Smooth muscle cell of the coronary artery (primary cell): Measurements from ENCODE around the gene PLSCR3. TPM values are rescaled to one million over a fixed set of nuclear protein-coding genes. Genes with fewer than 3 reads are reported as not detected.

ENCODE experiments used
- total RNA-seq: library from RNA; depleted of rRNA; stranded (reverse); fragments of >200 nt; gene quantifications from 2 replicates; pipeline ENCODE4 v1.2.3, GENCODE V29; 2014; ENCODE audit warnings: low replicate concordance

PLSCR3 gene
- total RNA-seq = 8.5 and 23.2 TPM in 2 replicates

DNA sequence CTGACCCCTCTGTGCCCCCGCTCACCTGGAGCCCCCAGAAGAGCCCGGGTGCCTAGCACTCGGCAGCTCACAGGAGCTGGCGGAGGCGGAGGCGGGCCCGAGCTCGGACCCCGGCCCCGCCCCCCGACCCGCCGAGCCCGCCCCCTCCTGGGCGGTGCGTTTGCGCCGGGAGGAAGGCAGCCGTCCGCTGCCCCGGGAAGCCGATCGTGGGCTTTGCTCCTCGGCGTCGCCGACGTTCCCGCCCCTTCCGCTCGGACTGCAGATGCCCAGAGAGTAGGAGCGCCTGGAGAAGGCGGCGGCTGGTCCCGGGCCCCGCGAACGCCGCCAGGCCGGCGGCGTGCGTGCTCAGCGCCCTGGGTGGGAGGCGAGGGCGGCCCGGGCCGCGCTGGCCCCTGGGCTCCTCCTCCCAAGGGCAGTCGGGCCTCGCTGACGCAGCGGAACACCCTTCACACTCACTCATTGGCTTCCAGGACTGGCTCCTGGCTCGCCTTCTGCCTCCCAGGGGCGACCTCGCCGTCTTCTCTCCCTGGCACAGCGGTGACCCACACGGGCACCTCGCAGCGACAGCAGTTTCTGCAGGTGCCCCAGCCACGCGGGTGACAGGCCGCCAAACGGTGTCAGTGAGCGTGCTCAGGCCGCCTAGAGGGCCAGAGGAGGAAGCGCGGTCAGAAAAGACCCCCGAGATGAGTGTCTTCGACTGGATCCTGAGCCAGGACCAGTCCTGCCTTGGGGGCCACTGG lies at the start of gene PLSCR3:
PLSCR3 (minus strand) TSS at position 74 of the 740 bp plus-strand sequence. CDS start 415 bp downstream, outside the sequence.

DNA sequence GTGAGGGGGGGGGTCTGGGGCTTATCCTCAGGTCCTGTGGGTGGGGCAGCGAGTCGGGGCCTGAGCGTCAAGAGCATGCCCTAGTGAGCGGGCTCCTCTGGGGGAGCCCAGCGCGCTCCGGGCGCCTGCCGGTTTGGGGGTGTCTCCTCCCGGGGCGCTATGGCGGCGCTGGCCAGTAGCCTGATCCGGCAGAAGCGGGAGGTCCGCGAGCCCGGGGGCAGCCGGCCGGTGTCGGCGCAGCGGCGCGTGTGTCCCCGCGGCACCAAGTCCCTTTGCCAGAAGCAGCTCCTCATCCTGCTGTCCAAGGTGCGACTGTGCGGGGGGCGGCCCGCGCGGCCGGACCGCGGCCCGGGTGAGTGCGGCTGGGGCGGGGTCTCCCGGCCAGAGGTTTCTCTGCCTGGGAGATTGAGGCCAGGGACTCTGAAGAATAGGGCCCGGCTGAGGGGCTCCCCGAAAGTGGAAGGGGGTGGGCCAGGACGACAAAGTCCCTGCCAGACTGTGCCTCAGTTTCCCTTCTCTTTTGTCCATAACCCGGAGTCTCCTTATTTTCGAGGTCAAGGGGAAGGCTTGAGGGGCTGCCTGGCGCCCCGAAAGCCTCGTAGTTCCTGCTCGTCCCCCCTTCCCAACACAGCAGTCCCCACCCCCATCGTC lies 45.3 kb upstream of the PLSCR3 start, which contains the start of gene FGF11:
FGF11 (plus strand) TSS at position 51 of the 651 bp plus-strand sequence; CDS start at position 160, 109 bp downstream.

GRCh38 chr17:7428557-7428956 lies 34.2 kb upstream of the PLSCR3 start, which contains the start of gene SPEM3:
TSS of gene SPEM3 (plus strand) at chr17:7428857. CDS start at chr17:7428903, 46 bp downstream.

GRCh38 chr17:7425316-7425715 lies 31.0 kb upstream of the PLSCR3 start, which contains the start of gene SPEM2:
TSS of gene SPEM2 (plus strand) at chr17:7425616. CDS start at chr17:7425689, 73 bp downstream.

GRCh38 chr17:7419819-7420610 lies 25.7 kb upstream of the PLSCR3 start, which contains the start of gene SPEM1:
TSS of gene SPEM1 (plus strand) at chr17:7420324. CDS start at chr17:7420385, 61 bp downstream.

DNA sequence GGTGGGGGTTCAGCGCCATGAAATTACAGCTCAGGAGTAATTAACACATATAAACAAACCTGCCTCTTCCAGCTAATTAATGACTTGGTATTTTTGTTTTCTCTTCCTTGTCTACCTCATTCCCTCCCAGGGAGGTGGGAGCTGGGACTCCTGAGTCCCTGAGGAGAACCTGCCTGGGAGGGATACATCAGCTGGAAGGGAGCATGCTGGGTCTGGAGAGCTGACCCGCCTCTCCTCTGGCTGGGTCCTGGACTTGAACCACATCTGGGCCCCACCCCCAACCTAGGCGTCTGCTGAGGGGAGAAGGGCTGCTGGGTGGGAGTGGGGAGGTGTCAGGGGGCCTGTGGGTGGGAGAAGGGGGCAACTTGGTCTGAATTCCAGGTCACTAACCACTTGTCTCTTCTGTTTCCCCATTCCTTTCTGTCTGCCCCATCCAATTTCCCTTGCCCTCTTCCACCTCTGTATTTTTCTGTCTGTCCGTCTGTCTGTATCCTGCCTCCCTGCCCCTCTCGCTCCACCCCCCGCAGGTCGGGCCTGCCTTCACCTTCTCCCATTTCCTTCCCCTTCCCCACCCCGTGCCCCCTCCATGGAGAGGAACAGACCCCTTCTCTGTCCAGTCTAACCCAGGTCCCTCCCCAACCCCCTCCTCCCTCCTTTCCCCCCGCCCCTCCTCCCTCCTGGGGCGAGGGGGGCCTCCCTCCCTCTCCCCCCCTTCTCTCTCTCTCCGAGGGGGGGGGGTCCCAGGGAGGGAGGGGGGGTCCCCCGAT lies 13.3 kb upstream of the PLSCR3 start, which contains the start of gene NLGN2:
NLGN2 (plus strand) TSS at position 361 of the 767 bp plus-strand sequence. CDS start 411 bp downstream, outside the sequence.

DNA sequence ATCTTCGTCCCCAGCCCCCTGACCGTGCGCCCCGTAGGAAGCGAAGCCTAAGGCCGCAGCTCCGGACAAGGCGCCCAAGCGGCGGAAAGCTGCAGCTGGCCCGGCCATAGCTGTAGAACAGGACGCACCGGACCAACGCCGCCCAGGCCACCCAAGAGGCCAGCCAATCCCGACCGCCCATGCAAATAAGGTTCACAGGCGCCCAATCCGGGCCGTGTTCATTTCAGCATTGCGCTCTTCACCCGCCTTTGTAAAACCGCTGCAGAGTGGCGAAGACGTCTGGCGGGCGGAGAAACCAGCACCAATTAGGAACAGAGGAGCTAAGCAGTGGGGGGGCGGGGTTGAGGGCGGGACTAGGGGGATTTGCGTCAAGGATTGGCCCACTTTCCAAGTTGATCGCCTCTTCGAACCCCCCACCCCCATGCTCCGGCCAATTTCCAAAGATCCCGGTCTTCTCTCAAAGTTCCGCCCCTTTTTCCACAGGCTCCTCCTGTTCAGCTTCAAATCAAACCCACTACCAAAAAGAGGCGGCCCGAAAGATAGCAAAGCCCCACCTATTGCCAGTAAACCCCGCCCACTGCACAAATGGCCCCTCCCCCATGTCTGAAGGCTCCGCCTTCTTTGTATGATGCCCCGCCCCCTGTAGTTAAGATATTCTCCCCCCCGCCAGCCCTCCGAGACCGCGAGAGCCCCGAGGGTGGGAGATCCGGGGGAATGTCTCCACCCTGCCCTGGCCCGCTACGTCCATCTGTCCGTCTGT lies 9.8 kb upstream of the PLSCR3 start, which contains the start of gene TMEM256:
TMEM256 (minus strand) TSS at position 121 of the 760 bp plus-strand sequence; CDS start at position 108, 13 bp downstream.

GRCh38 chr17:7380855-7381683 lies 13.3 kb downstream of the PLSCR3 start, which contains the start of gene TNK1:
TSS of gene TNK1 (plus strand) at chr17:7381089. CDS start at chr17:7382927, 1,838 bp downstream.

DNA sequence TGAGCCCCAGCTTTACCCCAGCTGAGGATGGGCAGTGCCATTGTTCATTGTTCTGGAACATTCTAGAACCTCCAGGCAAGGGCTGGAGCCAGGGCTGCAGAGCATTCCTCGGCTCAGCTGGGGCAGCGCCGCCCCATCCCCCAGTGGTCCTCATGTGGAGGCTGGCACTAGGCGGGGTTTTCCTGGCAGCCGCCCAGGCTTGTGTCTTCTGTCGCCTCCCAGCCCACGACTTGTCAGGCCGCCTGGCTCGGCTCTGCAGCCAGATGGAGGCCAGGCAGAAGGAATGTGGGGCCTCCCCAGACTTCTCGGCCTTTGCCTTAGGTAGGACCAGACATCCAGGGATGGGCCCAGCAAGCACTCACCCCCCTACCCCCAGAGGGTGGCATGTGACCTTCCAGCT lies 39.3 kb downstream of the PLSCR3 start, which contains the start of gene TMEM95:
TMEM95 (plus strand) TSS at position 104 of the 400 bp plus-strand sequence; CDS start at position 153, 49 bp downstream.

GRCh38 chr17:7351665-7352502 lies 42.4 kb downstream of the PLSCR3 start, which contains the start of gene KCTD11:
TSS of gene KCTD11 (plus strand) at chr17:7352162.

Other genes with a start within 250 kb of the PLSCR3 start
- under 0.01 and 0.68 TPM in 2 replicates for gene ASGR1, start 215.2 kb downstream of the PLSCR3 start, total RNA-seq
- gene DLG4, start 174.7 kb downstream of the PLSCR3 start, total RNA-seq = 8.3 and 20.8 TPM in 2 replicates
- gene ACADVL, start 174.6 kb downstream of the PLSCR3 start, total RNA-seq = 248 and 288 TPM in 2 replicates
- gene DVL2, start 160.0 kb downstream of the PLSCR3 start, total RNA-seq = 56.3 and 89.0 TPM in 2 replicates
- 38.3 and 41.2 TPM in 2 replicates for gene PHF23, start 155.1 kb downstream of the PLSCR3 start, total RNA-seq
- 180 and 222 TPM in 2 replicates for gene GABARAP, start 152.1 kb downstream of the PLSCR3 start, total RNA-seq
- gene CTDNEP1, start 142.8 kb downstream of the PLSCR3 start, total RNA-seq = 16.7 and 21.2 TPM in 2 replicates
- gene ELP5, start 142.3 kb downstream of the PLSCR3 start, total RNA-seq = 20.6 and 25.9 TPM in 2 replicates
- 0.70 and 1.6 TPM in 2 replicates for gene CLDN7, start 132.0 kb downstream of the PLSCR3 start, total RNA-seq
- 0.08 and 0.12 TPM in 2 replicates for gene SLC2A4, start 112.8 kb downstream of the PLSCR3 start, total RNA-seq
- gene YBX2, start 99.9 kb downstream of the PLSCR3 start, total RNA-seq = not detected in 2 replicates
- gene EIF5A, start 86.9 kb downstream of the PLSCR3 start, total RNA-seq = 688 and 774 TPM in 2 replicates
- 21.7 and 32.9 TPM in 2 replicates for gene GPS2, start 79.2 kb downstream of the PLSCR3 start, total RNA-seq
- gene NEURL4, start 65.2 kb downstream of the PLSCR3 start, total RNA-seq = 16.8 and 28.4 TPM in 2 replicates
- gene ACAP1, start 58.0 kb downstream of the PLSCR3 start, total RNA-seq = 1.3 and 4.3 TPM in 2 replicates
- gene KCTD11, start 42.4 kb downstream of the PLSCR3 start, total RNA-seq = 4.9 and 10.4 TPM in 2 replicates
- not detected in 2 replicates for gene TMEM95, start 39.4 kb downstream of the PLSCR3 start, total RNA-seq
- 0.08 and 0.35 TPM in 2 replicates for gene TNK1, start 13.4 kb downstream of the PLSCR3 start, total RNA-seq
- 42.7 and 135 TPM in 2 replicates for gene TMEM256, start 9.6 kb upstream of the PLSCR3 start, total RNA-seq
- 3.7 and 5.0 TPM in 2 replicates for gene NLGN2, start 13.3 kb upstream of the PLSCR3 start, total RNA-seq
- gene SPEM1, start 25.8 kb upstream of the PLSCR3 start, total RNA-seq = not detected in 2 replicates
- not detected in 2 replicates for gene SPEM2, start 31.1 kb upstream of the PLSCR3 start, total RNA-seq
- not detected in 2 replicates for gene SPEM3, start 34.3 kb upstream of the PLSCR3 start, total RNA-seq
- gene TMEM102, start 40.9 kb upstream of the PLSCR3 start, total RNA-seq = 0.94 and 4.4 TPM in 2 replicates
- 2.6 and 5.4 TPM in 2 replicates for gene FGF11, start 45.0 kb upstream of the PLSCR3 start, total RNA-seq
- 7.1 and 9.6 TPM in 2 replicates for gene CHRNB1, start 50.5 kb upstream of the PLSCR3 start, total RNA-seq
- gene ZBTB4, start 85.1 kb upstream of the PLSCR3 start, total RNA-seq = 9.2 and 9.8 TPM in 2 replicates
- gene SLC35G6, start 86.9 kb upstream of the PLSCR3 start, total RNA-seq = not detected in 2 replicates
- gene POLR2A, start 89.8 kb upstream of the PLSCR3 start, total RNA-seq = 62.8 and 87.6 TPM in 2 replicates
- 3.9 TPM in 2 replicates for gene TNFSF12, start 154.5 kb upstream of the PLSCR3 start, total RNA-seq
- 0.59 and 1.1 TPM in 2 replicates for gene TNFSF13, start 164.2 kb upstream of the PLSCR3 start, total RNA-seq
- gene SENP3, start 167.4 kb upstream of the PLSCR3 start, total RNA-seq = 45.4 and 76.6 TPM in 2 replicates
- gene CD68, start 185.1 kb upstream of the PLSCR3 start, total RNA-seq = 4.7 and 22.3 TPM in 2 replicates
- 48.6 and 59.0 TPM in 2 replicates for gene MPDU1, start 189.3 kb upstream of the PLSCR3 start, total RNA-seq
- gene SOX15, start 195.6 kb upstream of the PLSCR3 start, total RNA-seq = 0.23 TPM in 1 of 2 replicates, not detected in the other
- 24.0 and 58.9 TPM in 2 replicates for gene FXR2, start 220.4 kb upstream of the PLSCR3 start, total RNA-seq
- 39.1 and 56.6 TPM in 2 replicates for gene SAT2, start 233.3 kb upstream of the PLSCR3 start, total RNA-seq
- gene SHBG, start 235.6 kb upstream of the PLSCR3 start, total RNA-seq = 0.23 and 1.2 TPM in 2 replicates